H1 (cell line): ENCODE results near the gene HECTD3. TPM values are rescaled to one million over a fixed set of nuclear protein-coding genes. Genes with fewer than 3 reads are reported as not detected.

Experiments
- CTCF ChIA-PET: fragments of 300-600 bp; sonication (Branson Sonifier 250); formaldehyde crosslinking; loops from one replicate; lab custom pipeline; 2021; ENCODE audit not compliant: partially characterized antibody; lab: Charles Lee
- POLR2A ChIA-PET: fragments of 300-600 bp; sonication (Branson Sonifier 250); formaldehyde crosslinking; loops from one replicate; lab custom pipeline; 2021; ENCODE audit warnings: inconsistent platforms; ENCODE audit not compliant: partially characterized antibody; lab: Charles Lee
- DNase-seq, 2 experiments: peaks; one replicate each; pipeline versions ENCODE4 v3.0.0 to v3.0.0-alpha.2; 2010 to 2022; ENCODE audit warnings: low spot score in 2 of 2, low read depth in 1 of 2, mixed read lengths in 1 of 2
- FAIRE-seq: peaks from 2 replicates; lab custom pipeline; 2011; peaks lifted over from hg19 to GRCh38; lab: Jason Lieb, UNC
- H2AFZ ChIP-seq: 2 replicates; pipeline ENCODE4 v1.8.1; 2012; ENCODE audit warnings: low read length, inconsistent platforms
- H2AK5ac ChIP-seq: 2 replicates; pipeline ENCODE4 v1.6.1; 2013; ENCODE audit warnings: low read depth, low read length
- H2BK120ac ChIP-seq: replicated peaks from 2 replicates; pipeline ENCODE3; 2013; ENCODE audit warnings: low read depth, low read length, inconsistent platforms
- H2BK12ac ChIP-seq: 2 replicates; pipeline ENCODE4 v1.6.1; 2013; ENCODE audit warnings: low read depth, low read length
- H2BK15ac ChIP-seq: 2 replicates; pipeline ENCODE4 v1.6.1; 2013; ENCODE audit warnings: low read length
- H2BK20ac ChIP-seq: 2 replicates; pipeline ENCODE4 v1.6.1; 2013; ENCODE audit warnings: low read length
- H2BK5ac ChIP-seq: 2 replicates; pipeline ENCODE4 v1.6.1; 2013; ENCODE audit warnings: low read depth, low read length
- H3K14ac ChIP-seq: 2 replicates; pipeline ENCODE4 v1.6.1; 2013; ENCODE audit warnings: inconsistent platforms; ENCODE audit not compliant: insufficient read length
- H3K18ac ChIP-seq: 2 replicates; pipeline ENCODE4 v1.6.1; 2013; ENCODE audit warnings: low read length; ENCODE audit errors: extremely low read depth
- H3K23ac ChIP-seq: 2 replicates; pipeline ENCODE4 v1.6.1; 2013; ENCODE audit warnings: inconsistent platforms; ENCODE audit not compliant: insufficient read length
- H3K23me2 ChIP-seq: 2 replicates; pipeline ENCODE4 v1.6.1; 2013; ENCODE audit warnings: low read depth, low read length
- H3K27ac ChIP-seq: 2 replicates; pipeline ENCODE4 v1.6.1; 2011; ENCODE audit warnings: low read depth, low read length, inconsistent platforms
- H3K27me3 ChIP-seq, 4 experiments: replicated peaks in 1 of 4; 1 replicate in 1 of 4; 2 replicates in 3 of 4; pipeline versions ENCODE4 v1.6.1 to v1.8.1; 2011 to 2013; ENCODE audit warnings: low read length in 3 of 4, mild to moderate bottlenecking in 3 of 4, inconsistent platforms in 2 of 4, mixed read lengths in 2 of 4, moderate library complexity in 1 of 4; ENCODE audit not compliant: control insufficient read depth in 3 of 4, insufficient read depth in 3 of 4; ENCODE audit errors: extremely low read depth in 1 of 4
- H3K36me3 ChIP-seq, 4 experiments: 2 replicates each; pipeline versions ENCODE4 v1.6.1 to v1.8.1; 2011 to 2013; ENCODE audit warnings: mild to moderate bottlenecking in 4 of 4, low read length in 3 of 4, moderate library complexity in 2 of 4, control low read depth in 1 of 4, inconsistent platforms in 1 of 4; ENCODE audit not compliant: insufficient read depth in 4 of 4, control insufficient read depth in 2 of 4
- H3K4ac ChIP-seq: replicated peaks from 2 replicates; pipeline ENCODE3; 2013; ENCODE audit warnings: low read length, low read depth, mixed read lengths, inconsistent platforms; ENCODE audit not compliant: insufficient read length
- H3K4me1 ChIP-seq, 4 experiments: replicated peaks in 1 of 4; 1 replicate in 1 of 4; 2 replicates in 3 of 4; pipeline versions ENCODE4 v1.6.1 to v1.8.1; 2011 to 2013; ENCODE audit warnings: low read length in 3 of 4, inconsistent platforms in 2 of 4, mixed read lengths in 1 of 4; ENCODE audit not compliant: insufficient read depth in 4 of 4, control insufficient read depth in 3 of 4
- H3K4me2 ChIP-seq, 2 experiments: 2 replicates each; pipeline versions ENCODE4 v1.6.1 to v1.8.1; 2011 to 2013; ENCODE audit warnings: low read depth in 2 of 2, low read length in 2 of 2, control low read depth in 1 of 2, inconsistent platforms in 1 of 2, mild to moderate bottlenecking in 1 of 2; ENCODE audit not compliant: insufficient read depth in 1 of 2
- H3K4me3 ChIP-seq, 4 experiments: fragments of 200-600, 300-600 bp in 1 of 4; sonication (generic), shearing (Covaris generic), sonication (Bioruptor Twin) in 1 of 4; 2 replicates each; pipeline versions ENCODE4 v1.5.1 to v1.8.1; 2011 to 2016; ENCODE audit warnings: low read length in 4 of 4, low read depth in 3 of 4, control low read depth in 2 of 4, inconsistent platforms in 2 of 4, mild to moderate bottlenecking in 2 of 4, mixed read lengths in 1 of 4, moderate library complexity in 1 of 4; ENCODE audit not compliant: insufficient read depth in 2 of 4; ENCODE audit errors: extremely low read depth in 1 of 4
- H3K56ac ChIP-seq: replicated peaks from 2 replicates; pipeline ENCODE3; 2013; ENCODE audit warnings: low read depth, mild to moderate bottlenecking, mixed read lengths, low read length, inconsistent platforms; ENCODE audit not compliant: insufficient read length
- H3K79me1 ChIP-seq: 2 replicates; pipeline ENCODE4 v1.6.1; 2013; ENCODE audit warnings: low read depth, low read length, control low read depth
- H3K79me2 ChIP-seq, 2 experiments: 2 replicates each; pipeline versions ENCODE4 v1.6.1 to v1.8.1; 2012 to 2013; ENCODE audit warnings: low read length in 2 of 2, mild to moderate bottlenecking in 2 of 2, inconsistent platforms in 1 of 2; ENCODE audit not compliant: insufficient read depth in 2 of 2, control insufficient read depth in 1 of 2
- H3K9ac ChIP-seq, 4 experiments: replicated peaks in 1 of 4; 1 replicate in 1 of 4; 2 replicates in 3 of 4; pipeline versions ENCODE4 v1.6.1 to v1.8.1; 2011 to 2013; ENCODE audit warnings: low read depth in 3 of 4, low read length in 3 of 4, control low read depth in 2 of 4, mild to moderate bottlenecking in 2 of 4, moderate library complexity in 2 of 4, inconsistent platforms in 1 of 4; ENCODE audit errors: extremely low read depth in 1 of 4
- H3K9me3 ChIP-seq, 2 experiments: 2 replicates each; pipeline versions ENCODE4 v1.6.1 to v1.8.1; 2012 to 2013; ENCODE audit warnings: mild to moderate bottlenecking in 2 of 2, moderate library complexity in 2 of 2, control low read depth in 1 of 2, inconsistent platforms in 1 of 2, low read depth in 1 of 2, low read length in 1 of 2, mixed read lengths in 1 of 2; ENCODE audit not compliant: insufficient read depth in 2 of 2
- H4K20me1 ChIP-seq, 2 experiments: replicated peaks in 1 of 2; 2 replicates each; pipeline versions ENCODE3 to v1.8.1; 2011 to 2013; ENCODE audit warnings: inconsistent platforms in 2 of 2, low read length in 2 of 2, mild to moderate bottlenecking in 1 of 2; ENCODE audit not compliant: insufficient read depth in 2 of 2, control insufficient read depth in 1 of 2
- H4K5ac ChIP-seq: 2 replicates; pipeline ENCODE4 v1.6.1; 2013; ENCODE audit warnings: low read length, low read depth, mixed read lengths, inconsistent platforms; ENCODE audit not compliant: insufficient read length
- H4K8ac ChIP-seq: 2 replicates; pipeline ENCODE4 v1.8.0; 2013; ENCODE audit warnings: mild to moderate bottlenecking, moderate library complexity, low read length, inconsistent platforms; ENCODE audit not compliant: insufficient read depth; ENCODE audit errors: extremely low read depth
- H4K91ac ChIP-seq: replicated peaks from 2 replicates; pipeline ENCODE3; 2013; ENCODE audit warnings: low read length, mixed read lengths, inconsistent platforms; ENCODE audit not compliant: insufficient read length
- E2F6 ChIP-seq: IDR thresholded peaks from 2 replicates; pipeline ENCODE4 v1.6.1; 2012; ENCODE audit warnings: inconsistent platforms
- EGR1 ChIP-seq: IDR thresholded peaks from 2 replicates; pipeline ENCODE4 v1.6.1; 2011; ENCODE audit warnings: low read depth, low read length, borderline replicate concordance
- MAX ChIP-seq: IDR thresholded peaks from 2 replicates; pipeline ENCODE4 v1.6.1; 2012; ENCODE audit warnings: inconsistent platforms
- SIN3A ChIP-seq, 2 experiments: IDR thresholded peaks in 1 of 2; conservative IDR thresholded peaks in 1 of 2; 2 replicates each; pipeline ENCODE4 v1.6.1; 2011 to 2012; ENCODE audit warnings: low read length in 2 of 2, improper control_type of control experiment in 1 of 2, low read depth in 1 of 2, mild to moderate bottlenecking in 1 of 2
- SIRT6 ChIP-seq: IDR thresholded peaks from one replicate; pipeline ENCODE4 v1.7.1; 2012; ENCODE audit warnings: low read length, inconsistent platforms
- SP2 ChIP-seq: IDR thresholded peaks from 2 replicates; pipeline ENCODE4 v1.6.1; 2012; ENCODE audit warnings: mild to moderate bottlenecking, low read length, inconsistent platforms
- WGBS, 2 experiments: shearing (Covaris generic) in 1 of 2; methylation state at CpG; one replicate each; pipeline versions ENCODE4 v1.1.6 to v1.1.7; 2013 to 2015; ENCODE audit warnings: low lambda C conversion rate in 2 of 2, mixed read lengths in 2 of 2, inconsistent platforms in 1 of 2, low coverage in 1 of 2, missing lambda C conversion rate in 1 of 2; ENCODE audit not compliant: insufficient replicate concordance in 2 of 2, insufficient coverage in 1 of 2, insufficient read length in 1 of 2; ENCODE audit errors: extremely low coverage in 1 of 2, missing lambda C conversion rate in 1 of 2; 5-methylcytosine and 5-hydroxymethylcytosine counted together
- polyA plus RNA-seq, 7 experiments: library from polyadenylated mRNA; depleted of rRNA in 3 of 7; stranded (reverse) in 5 of 7; unstranded in 2 of 7; fragments of >200 nt in 5 of 7; fragments of 200-250 nt in 2 of 7; gene quantifications; 1 replicate in 5 of 7; 2 replicates in 1 of 7; 4 replicates in 1 of 7; pipeline versions ENCODE4 v1.2.1 to v1.2.3, GENCODE V29; 2011 to 2013; ENCODE audit warnings: missing spikeins in 2 of 7, mixed read lengths in 2 of 7
- total RNA-seq: library from RNA; stranded (reverse); fragmentation: NEBNext Ultra II Directional; extraction: Animal tissue kit (Norgen Biotek cat#: 25700); gene quantifications from 2 replicates; pipeline ENCODE4 v1.2.1, GENCODE V29; 2021

The HECTD3 gene
- total and polyA plus RNA-seq, 2 of the 8 experiments (the other 6 are each of a cell fraction or from before 2014, with no cell fraction given), result 32.9 to 52.7 TPM

GRCh38 chr1:45023663-45024062 is 12.5 kb upstream of the HECTD3 start:
- H4K91ac ChIP-seq, result no peak overlapping the region
- no peak for FAIRE-seq
- no peak overlapping the region for H3K56ac ChIP-seq
- CTCF ChIA-PET, result no interaction called here
- H2AK5ac ChIP-seq, result no peak overlapping the region
- no peaks in the 10 kb centered on the region for H3K79me1 ChIP-seq
- H3K79me2 ChIP-seq, result no peaks in the 10 kb centered on the region
- no peaks in the 10 kb centered on the region for H3K36me3 ChIP-seq
- H3K9me3 ChIP-seq, result no peaks in the 10 kb centered on the region
- H4K5ac ChIP-seq, result no peak overlapping the region
- no peak overlapping the region for H3K23ac ChIP-seq
- no peaks in the 10 kb centered on the region for H3K23me2 ChIP-seq
- no peak overlapping the region for H3K14ac ChIP-seq
- WGBS, 2 experiments, result 73% methylated on average over 1 of the region's 1 CpG; no CpG with 5 or more reads in 1 of the 2 experiments
- H3K4me3 ChIP-seq, result no peak overlapping the region
- no peak for TF ChIP-seq EGR1
- no peak for TF ChIP-seq MAX
- no peak for TF ChIP-seq SP2
- no peak for TF ChIP-seq SIRT6
- TF ChIP-seq E2F6, result no peak
- TF ChIP-seq SIN3A (conservative IDR thresholded peaks at IDR 0.05 in 1 of 2, IDR thresholded peaks at IDR 0.05 in 1 of 2; ENCODE audit: low read depth in 1 of 2, low read length in 2 of 2), result no peak
- H3K9ac ChIP-seq, result no peak overlapping the region
- no peak overlapping the region for H3K27ac ChIP-seq
- H3K18ac ChIP-seq, result no peak overlapping the region
- H3K4me2 ChIP-seq, result no peak overlapping the region
- H4K20me1 ChIP-seq, result no peaks in the 10 kb centered on the region
- no peak overlapping the region for H2BK120ac ChIP-seq
- H3K27me3 ChIP-seq, result no peaks in the 10 kb centered on the region
- H4K8ac ChIP-seq, result no peak overlapping the region
- DNase-seq, result no peak
- no peak overlapping the region for H2BK20ac ChIP-seq
- H2BK5ac ChIP-seq, result no peak overlapping the region
- no peaks in the 10 kb centered on the region for H3K4me1 ChIP-seq
- POLR2A ChIA-PET, result no interaction called here
- no peak overlapping the region for H2BK15ac ChIP-seq
- H2AFZ ChIP-seq, result no peak overlapping the region
- no peak overlapping the region for H2BK12ac ChIP-seq
- no peak overlapping the region for H3K4ac ChIP-seq
